Cortex of kidney (tissue), 1 donor: ENCODE data around the gene KCNMA1.
"Not testable (repeated sequence)": the region's sequence is repeated elsewhere in the genome, so short reads cannot be mapped to it uniquely, and the experiment has no call there.

Experiments used
- DNase-seq: peaks from one replicate; lab custom pipeline; 2025; lab: John Stamatoyannopoulos, UW

KCNMA1 gene

DNA sequence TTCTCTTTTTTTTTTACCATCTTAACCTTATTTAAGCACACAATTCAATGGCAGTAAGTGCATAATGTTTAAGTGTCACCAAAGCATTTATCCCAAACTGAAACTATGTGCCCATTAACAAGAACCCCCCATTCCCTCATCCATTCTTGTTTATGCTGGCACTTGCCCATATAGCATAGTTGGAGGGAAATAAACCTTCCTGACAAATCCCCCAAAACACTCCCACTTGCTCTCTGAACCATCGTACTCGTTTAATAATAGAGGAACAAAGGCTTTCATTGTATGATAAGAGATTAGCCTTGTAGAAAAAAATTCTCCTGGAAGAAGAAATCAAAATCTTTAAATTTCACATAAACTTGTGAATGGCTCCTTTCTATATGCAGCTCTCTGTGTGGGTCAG is 26.4 kb upstream of the KCNMA1 start:
- no peak for DNase-seq

GRCh38 chr10:77661674-77662073 is 24.1 kb upstream of the KCNMA1 start:
- no peak for DNase-seq

DNA sequence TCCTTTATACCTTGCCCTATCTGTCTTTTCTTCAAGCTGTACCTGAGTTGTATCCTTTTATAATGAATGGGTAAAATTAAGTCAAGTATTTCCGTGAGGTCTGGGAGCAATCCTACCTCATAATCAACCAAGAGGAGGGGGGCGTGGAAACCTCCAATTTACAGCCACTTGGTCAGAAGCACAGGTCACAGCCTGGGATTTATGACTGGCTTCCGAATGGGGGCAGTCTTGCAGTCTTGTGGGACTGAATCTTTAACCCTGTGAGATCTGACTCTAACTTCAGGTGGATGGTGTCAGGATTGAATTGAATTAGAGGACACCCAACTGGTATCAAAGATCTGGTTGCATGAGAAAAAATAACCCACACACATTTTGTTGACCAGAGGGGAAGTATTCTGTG is 23.5 kb upstream of the KCNMA1 start:
- DNase-seq = no peak

DNA sequence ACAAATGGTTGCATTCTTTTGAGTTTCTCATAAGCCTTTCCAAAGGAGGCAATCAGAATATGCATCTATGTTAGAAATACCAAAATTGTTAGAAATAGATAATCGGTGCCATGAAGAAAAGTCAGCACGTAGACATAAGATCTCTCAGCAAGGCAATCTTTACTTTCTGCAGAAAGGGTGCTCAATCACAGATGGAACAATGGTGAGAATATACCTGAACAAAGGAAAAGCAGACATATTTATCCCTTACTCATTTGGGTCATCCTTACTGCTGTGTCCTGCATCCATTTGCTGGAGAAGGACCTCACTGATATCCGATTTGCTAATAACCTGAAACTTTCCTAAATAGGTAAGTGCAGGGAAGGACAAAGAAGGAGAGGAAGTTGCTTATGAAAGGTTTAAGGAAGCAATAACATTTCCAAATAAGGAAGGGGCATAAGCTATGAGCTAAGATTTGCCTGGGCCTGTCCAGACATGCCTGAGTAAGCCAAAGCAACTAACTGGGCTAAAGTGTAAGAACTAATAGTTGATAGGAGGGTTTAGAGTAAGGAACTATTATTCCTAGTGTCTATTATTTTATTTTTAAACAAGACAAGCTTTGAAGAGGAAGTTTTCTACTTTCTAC is 21.6 kb upstream of the KCNMA1 start:
- not testable (repeated sequence) for DNase-seq

DNA sequence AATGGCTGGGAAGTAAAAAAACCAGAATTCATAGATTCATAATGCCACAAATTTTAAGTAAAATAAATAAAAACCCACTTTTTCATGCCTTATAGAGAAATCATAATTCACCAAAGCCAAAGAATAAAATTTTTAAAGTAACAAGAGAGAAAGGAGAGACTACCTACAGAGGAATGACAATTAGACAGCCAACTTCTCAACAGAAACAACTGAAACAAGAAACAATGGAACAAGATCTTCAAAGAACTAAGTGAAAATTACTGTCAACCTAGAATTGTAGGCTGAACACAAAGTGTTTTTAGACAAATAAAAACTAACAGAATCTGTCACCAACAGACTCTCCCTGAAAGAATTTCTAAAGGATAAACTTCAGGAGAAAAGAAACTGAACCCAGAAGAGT is 15.6 kb upstream of the KCNMA1 start:
- DNase-seq = no peak

GRCh38 chr10:77649333-77650331 is 12.0 kb upstream of the KCNMA1 start:
- no peak for DNase-seq

- DNase-seq = no peak
Measured at GRCh38 chr10:77648472-77648871, 10.9 kb upstream of the KCNMA1 start.

- no peak for DNase-seq
Measured at GRCh38 chr10:77647543-77648293, 10.1 kb upstream of the KCNMA1 start.

GRCh38 chr10:77644557-77645243 is 7.1 kb upstream of the KCNMA1 start:
- DNase-seq = no peak

DNA sequence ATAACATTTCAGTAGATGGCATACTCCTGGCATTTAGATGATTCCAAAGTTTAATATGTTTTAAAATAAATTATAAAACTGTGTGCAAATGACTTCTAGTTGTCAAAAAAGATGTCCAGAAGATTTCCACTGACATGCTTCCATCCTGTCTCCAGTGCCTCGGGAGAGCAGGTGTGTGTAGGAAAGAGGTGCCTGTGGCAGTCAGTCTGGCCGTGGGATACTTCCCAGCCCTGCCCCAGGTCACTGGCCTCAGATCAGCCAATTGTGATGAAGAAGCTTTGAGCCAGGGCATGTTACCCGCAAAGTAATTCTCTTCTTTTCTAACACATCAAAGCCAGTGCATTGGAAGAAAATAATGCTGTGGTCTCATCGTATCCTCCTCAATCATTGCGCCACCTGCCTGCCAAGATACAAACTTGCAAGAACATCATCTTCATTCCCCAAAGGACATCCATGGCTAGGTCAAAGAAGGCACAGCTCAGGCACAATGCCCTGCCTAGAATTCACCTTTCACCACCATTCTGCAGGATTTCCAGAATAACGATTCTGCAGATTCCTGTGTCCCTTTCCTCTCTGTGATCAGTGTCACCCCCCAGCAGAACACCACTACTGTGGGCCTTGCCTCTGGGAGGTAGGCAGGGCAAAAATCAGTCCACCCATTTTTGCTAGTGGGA is 6.3 kb upstream of the KCNMA1 start:
- DNase-seq = no peak

DNA sequence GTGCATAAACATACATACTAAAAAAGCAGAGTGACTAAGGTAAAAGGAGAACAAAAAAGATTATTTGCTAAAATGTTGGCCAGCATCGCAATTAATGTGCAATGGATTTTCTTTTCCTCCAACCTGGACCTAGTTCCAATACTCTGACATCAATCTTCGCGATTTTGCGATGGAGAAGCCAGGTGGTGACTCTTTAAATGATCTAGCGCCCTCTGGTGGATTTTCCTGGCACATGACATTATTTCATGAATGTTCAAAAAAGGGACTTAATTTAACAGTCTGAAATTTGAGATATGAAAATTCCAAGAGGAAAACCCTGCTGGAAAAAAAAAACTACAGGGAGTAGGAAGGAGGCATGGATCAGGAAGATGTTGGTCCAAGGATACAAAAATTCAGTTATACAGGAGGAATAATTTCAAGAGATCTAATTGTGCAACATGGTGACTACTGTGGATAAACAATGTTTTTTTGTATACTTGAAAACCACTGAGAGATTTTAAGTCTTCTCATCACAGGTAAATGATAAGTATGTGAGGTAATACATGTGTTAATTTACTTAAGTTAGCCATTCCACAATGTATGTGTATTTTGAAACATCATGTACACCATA is 4.3 kb upstream of the KCNMA1 start:
- DNase-seq = no peak

DNA sequence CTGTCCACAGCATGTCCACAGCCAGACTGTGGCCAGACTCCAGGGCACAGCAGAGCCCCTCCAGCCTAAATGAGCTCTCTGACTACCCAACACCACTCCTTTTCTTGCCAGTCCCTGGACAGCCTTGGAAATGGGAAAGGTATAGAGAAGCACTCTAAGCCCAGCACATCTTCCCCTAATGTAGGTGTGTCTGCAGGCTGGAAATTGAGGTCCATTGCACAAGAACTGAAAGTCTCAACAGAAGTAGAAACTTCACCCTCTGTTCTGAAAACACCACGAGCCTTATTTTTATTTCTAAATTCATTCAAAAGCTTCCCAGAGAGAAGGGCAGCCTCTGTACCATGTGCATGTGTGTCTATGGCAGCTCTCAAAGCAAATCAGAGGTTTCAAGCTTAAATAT is 3.7 kb upstream of the KCNMA1 start:
- no peak for DNase-seq

DNA sequence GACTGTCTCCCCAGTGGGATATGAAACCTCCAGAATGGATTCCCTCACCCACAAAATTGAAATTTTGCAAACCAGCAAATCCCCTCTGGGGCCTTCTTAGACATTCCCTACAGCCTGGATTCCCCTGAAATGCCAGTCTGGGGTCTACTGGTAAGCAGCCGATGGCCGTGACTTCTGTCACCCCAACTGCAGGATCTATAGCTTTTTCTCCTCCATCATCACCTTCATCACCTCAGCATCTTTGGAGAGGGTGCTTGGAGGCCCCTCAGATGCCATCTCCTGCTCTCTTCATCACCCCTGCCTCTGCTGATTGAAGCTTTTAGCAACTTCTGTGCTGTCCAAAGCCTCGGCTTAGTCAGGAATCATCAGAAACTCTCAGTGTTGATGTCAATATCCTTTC is 2.6 kb upstream of the KCNMA1 start:
- no peak for DNase-seq

- DNase-seq = no peak
Measured at GRCh38 chr10:77639756-77640155, 2.1 kb upstream of the KCNMA1 start.

- no peak for DNase-seq
Measured at GRCh38 chr10:77638321-77639101, 903 bp upstream of the KCNMA1 start.

DNA sequence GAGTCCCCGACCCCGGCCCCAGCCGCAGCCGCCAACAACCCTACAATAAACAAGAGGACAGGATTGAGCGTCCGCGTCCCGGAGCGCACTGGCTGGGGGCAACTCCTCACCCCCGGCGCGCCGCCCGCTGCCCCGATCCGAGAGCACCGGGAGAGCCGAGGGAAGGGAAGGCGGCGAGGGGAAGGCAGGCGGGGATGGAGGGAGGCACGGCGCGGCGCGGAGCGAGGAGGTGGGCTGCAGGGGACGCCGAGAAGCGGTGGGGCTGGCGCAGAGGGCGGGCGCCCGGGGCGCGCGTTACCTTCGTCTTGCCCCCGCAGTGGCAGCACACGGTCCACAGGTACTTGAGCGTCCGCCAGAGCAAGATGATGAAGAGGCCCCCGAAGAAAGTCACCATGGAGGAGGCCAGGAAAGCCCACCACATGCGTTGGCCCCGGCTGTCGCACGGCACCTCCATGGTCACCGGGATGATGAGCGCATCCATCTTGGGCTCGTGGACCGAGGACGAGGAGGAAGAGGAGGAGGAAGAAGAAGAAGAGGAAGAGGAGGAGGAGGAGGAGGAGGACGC is 559 bp downstream of the KCNMA1 start:
- DNase-seq = no peak

- DNase-seq = no peak
Measured at GRCh38 chr10:77636282-77636966, 1.2 kb downstream of the KCNMA1 start.

DNA sequence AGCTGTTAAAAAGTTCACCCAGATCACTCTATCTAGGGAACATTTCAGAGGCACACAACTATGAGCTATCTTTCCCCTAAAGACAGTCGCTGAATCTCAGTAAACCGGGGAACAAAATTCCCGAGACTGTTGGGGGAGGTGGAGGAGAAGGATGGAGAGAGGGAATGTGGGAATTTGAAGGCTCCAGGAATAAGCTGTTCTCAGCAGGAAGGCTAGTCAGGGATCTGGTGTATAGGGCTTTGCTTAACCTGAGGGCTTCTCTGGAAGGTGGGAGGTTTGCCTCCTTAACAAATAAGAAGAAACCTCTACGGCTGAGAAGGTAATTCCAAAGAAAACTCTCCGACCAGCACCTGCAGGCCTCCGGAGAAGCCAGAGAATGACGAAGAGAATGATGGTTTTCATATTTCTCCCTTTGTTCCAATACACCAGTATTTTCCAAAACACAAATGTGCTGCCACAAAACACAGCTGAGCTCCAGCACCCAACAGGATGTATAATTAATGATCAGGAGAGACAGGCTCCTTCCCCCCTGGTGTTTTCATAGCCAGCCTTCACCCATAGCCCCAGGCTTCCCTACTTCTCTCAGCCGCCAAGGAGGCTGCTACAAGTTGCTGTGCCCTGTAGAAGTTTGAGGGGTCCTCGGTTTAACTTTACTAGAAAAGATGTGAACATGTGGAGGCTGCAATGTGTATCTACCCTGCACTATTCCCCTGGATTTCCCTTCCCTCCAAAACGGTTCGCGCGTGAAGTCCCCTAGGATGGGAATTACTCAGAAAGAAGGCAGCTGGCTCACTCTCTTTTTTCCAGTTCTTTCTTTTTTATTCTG is 2.0 kb downstream of the KCNMA1 start:
- no peak for DNase-seq
